Brain pericyte (primary cell): ENCODE data around the gene FAM168A.

Source experiments
- DNase-seq: peaks from one replicate; pipeline ENCODE4 v3.0.0-alpha.2; 2012; ENCODE audit warnings: low read depth, low spot score

The FAM168A gene

GRCh38 chr11:73556966-73557365 lies 40.9 kb downstream of the FAM168A start:
- DNase-seq: no peak

- DNase-seq: no peak
These were observed 42.3 kb downstream of the FAM168A start for GRCh38 chr11:73555615-73556014.

GRCh38 chr11:73554671-73555320 lies 43.1 kb downstream of the FAM168A start:
- no peak for DNase-seq

GRCh38 chr11:73553266-73553665 lies 44.6 kb downstream of the FAM168A start:
- no peak for DNase-seq

GRCh38 chr11:73551677-73552076 lies 46.2 kb downstream of the FAM168A start:
- DNase-seq: no peak

- DNase-seq: no peak
These were observed 48.5 kb downstream of the FAM168A start for GRCh38 chr11:73549376-73549775.

- DNase-seq: no peak
These were observed 50.0 kb downstream of the FAM168A start for GRCh38 chr11:73547706-73548595.

GRCh38 chr11:73542175-73542574 lies 55.7 kb downstream of the FAM168A start:
- no peak for DNase-seq

GRCh38 chr11:73539506-73540084 lies 58.3 kb downstream of the FAM168A start:
- DNase-seq: no peak

- DNase-seq: no peak
These were observed 59.5 kb downstream of the FAM168A start for GRCh38 chr11:73538381-73538872.

GRCh38 chr11:73537969-73538368 lies 59.9 kb downstream of the FAM168A start:
- DNase-seq: no peak

GRCh38 chr11:73536961-73537360 lies 61.0 kb downstream of the FAM168A start:
- no peak for DNase-seq

- no peak for DNase-seq
These were observed 65.6 kb downstream of the FAM168A start for GRCh38 chr11:73532310-73532709.

GRCh38 chr11:73531386-73531785 lies 66.5 kb downstream of the FAM168A start:
- DNase-seq: no peak

- DNase-seq: no peak
These were observed 67.8 kb downstream of the FAM168A start for GRCh38 chr11:73530109-73530508.

GRCh38 chr11:73529204-73529530 lies 68.7 kb downstream of the FAM168A start:
- DNase-seq: no peak

GRCh38 chr11:73528483-73529203 lies 69.3 kb downstream of the FAM168A start:
- DNase-seq: no peak

GRCh38 chr11:73528013-73528412 lies 69.9 kb downstream of the FAM168A start:
- no peak for DNase-seq

- no peak for DNase-seq
These were observed 72.3 kb downstream of the FAM168A start for GRCh38 chr11:73525611-73526010.

GRCh38 chr11:73524774-73525173 lies 73.1 kb downstream of the FAM168A start:
- DNase-seq: no peak

- DNase-seq: no peak
These were observed 76.3 kb downstream of the FAM168A start for GRCh38 chr11:73521621-73522020.
